ENCODE data around the gene LRP2BP.

- TF ChIP-seq POLR2A (IDR thresholded peaks at IDR 0.05; ENCODE audit: low read length) (no peak), GATA1 (IDR thresholded peaks at IDR 0.05; ENCODE audit: low read depth, low read length) (no peak)
These were observed 13.0 kb downstream of the LRP2BP start for GRCh38 chr4:185382754-185383153.

Measured in erythroblast (primary cell).